GM23338 (cell line): ENCODE measurements around the gene FARP1. TPM values are rescaled to one million over a fixed set of nuclear protein-coding genes. Genes with fewer than 3 reads are reported as not detected.

Experiments
- ATAC-seq: fragments of 200-7000 bp; cut with Tn5 transposase; 3 replicates; pipeline ENCODE4 v1.9.1; 2020
- DNase-seq: peaks from one replicate; pipeline ENCODE4 v3.0.0-alpha.2; 2015; ENCODE audit warnings: low spot score
- H2AFZ ChIP-seq: fragments of 200-600 bp; sonication (generic); 2 replicates; pipeline ENCODE4 v1.8.0; 2016; ENCODE audit warnings: antibody characterized with exemption, mild to moderate bottlenecking, moderate library complexity
- H3F3A ChIP-seq: fragments of 200-600 bp; sonication (generic); replicated peaks from 2 replicates; pipeline ENCODE4 v1.8.0; 2017; ENCODE audit warnings: antibody characterized with exemption, mixed run types, low read depth
- H3K27ac ChIP-seq: fragments of 200-600 bp; sonication (generic); 2 replicates; pipeline ENCODE4 v1.6.1; 2016; ENCODE audit warnings: low read depth
- H3K27me3 ChIP-seq: fragments of 200-600 bp; sonication (generic); 2 replicates; pipeline ENCODE4 v1.8.0; 2016; ENCODE audit warnings: mild to moderate bottlenecking, mixed run types, moderate library complexity; ENCODE audit not compliant: insufficient read depth
- H3K36me3 ChIP-seq: fragments of 200-600 bp; sonication (generic); 2 replicates; pipeline ENCODE4 v1.8.0; 2016; ENCODE audit warnings: mild to moderate bottlenecking; ENCODE audit not compliant: insufficient read depth
- H3K4me1 ChIP-seq: fragments of 200-600 bp; sonication (generic); 2 replicates; pipeline ENCODE4 v1.8.0; 2016; ENCODE audit warnings: mild to moderate bottlenecking, moderate library complexity; ENCODE audit not compliant: insufficient read depth
- H3K4me2 ChIP-seq: fragments of 200-600 bp; sonication (generic); 2 replicates; pipeline ENCODE4 v1.7.1; 2017; ENCODE audit warnings: mixed run types
- H3K4me3 ChIP-seq: fragments of 200-600 bp; sonication (generic); 2 replicates; pipeline ENCODE4 v1.6.1; 2016; ENCODE audit warnings: mixed run types
- H3K79me2 ChIP-seq: fragments of 200-600 bp; sonication (generic); replicated peaks from 2 replicates; pipeline ENCODE4 v1.8.0; 2017; ENCODE audit warnings: mild to moderate bottlenecking; ENCODE audit not compliant: insufficient read depth
- H3K9me2 ChIP-seq: fragments of 200-600 bp; sonication (generic); 2 replicates; pipeline ENCODE4 v1.8.0; 2017; ENCODE audit not compliant: insufficient read depth
- H4K20me1 ChIP-seq: fragments of 200-600 bp; sonication (generic); replicated peaks from 2 replicates; pipeline ENCODE4 v1.8.0; 2017; ENCODE audit warnings: mild to moderate bottlenecking; ENCODE audit not compliant: insufficient read depth
- H3K27ac Mint-ChIP-seq: 2 replicates; pipeline ENCODE4 v1.8.0; 2020; ENCODE audit warnings: inconsistent platforms, mild to moderate bottlenecking, moderate library complexity, mixed read lengths
- H3K27me3 Mint-ChIP-seq: 3 replicates; pipeline ENCODE4 v1.8.0; 2022; ENCODE audit warnings: low read depth, mild to moderate bottlenecking, moderate library complexity, mixed read lengths, inconsistent platforms; ENCODE audit not compliant: insufficient read depth, poor library complexity
- H3K36me3 Mint-ChIP-seq: 3 replicates; pipeline ENCODE4 v1.8.0; 2021; ENCODE audit warnings: low read depth, mild to moderate bottlenecking, inconsistent platforms, moderate library complexity, mixed read lengths
- H3K4me1 Mint-ChIP-seq: 3 replicates; pipeline ENCODE4 v1.8.0; 2020; ENCODE audit warnings: mild to moderate bottlenecking, inconsistent platforms, mixed read lengths
- H3K4me3 Mint-ChIP-seq: 3 replicates; pipeline ENCODE4 v1.8.0; 2021; ENCODE audit warnings: moderate library complexity, mild to moderate bottlenecking, inconsistent platforms, mixed read lengths
- H3K9me3 Mint-ChIP-seq: 3 replicates; pipeline ENCODE4 v1.8.0; 2020; ENCODE audit warnings: moderate library complexity, mild to moderate bottlenecking, inconsistent platforms, mixed read lengths
- CTCF ChIP-seq, 2 experiments: fragments of 200-600 bp in 1 of 2; sonication (generic) in 1 of 2; conservative IDR thresholded peaks; 2 replicates each; pipeline versions ENCODE4 v1.5.1 to v1.6.1; 2016 to 2017; ENCODE audit warnings: antibody characterized with exemption in 2 of 2, low read depth in 2 of 2, mild to moderate bottlenecking in 2 of 2, moderate library complexity in 1 of 2
- ETS1 ChIP-seq: IDR thresholded peaks from 2 replicates; pipeline ENCODE4 v1.6.1; 2016; ENCODE audit warnings: antibody characterized with exemption
- JUNB ChIP-seq: IDR thresholded peaks from one replicate; pipeline ENCODE4 v1.6.1; 2016; ENCODE audit warnings: antibody characterized with exemption; ENCODE audit not compliant: unreplicated experiment
- STAT1 ChIP-seq: IDR thresholded peaks from one replicate; pipeline ENCODE4 v1.6.1; 2016; ENCODE audit warnings: antibody characterized with exemption; ENCODE audit not compliant: unreplicated experiment
- ZNF114 ChIP-seq: fragments of 250-450 bp; sonication (Bioruptor Pico); IDR thresholded peaks from 2 replicates; pipeline ENCODE4 v1.5.0; 2020; ENCODE audit warnings: mild to moderate bottlenecking, moderate library complexity
- ZNF331 ChIP-seq: fragments of 250-450 bp; sonication (Bioruptor Pico); IDR thresholded peaks from 2 replicates; pipeline ENCODE4 v1.5.0; 2020; ENCODE audit warnings: low read depth, mild to moderate bottlenecking, moderate library complexity
- polyA plus RNA-seq: library from polyadenylated mRNA; unstranded; fragments of >200 nt; fragmentation: Nextera tagmentation; extraction: Ambion mirVana; gene quantifications from 2 replicates; pipeline ENCODE4 v1.2.1, GENCODE V29; 2016
- total RNA-seq: library from RNA; depleted of rRNA; stranded (reverse); fragments of >200 nt; shearing (Covaris generic); gene quantifications from 2 replicates; pipeline ENCODE4 v1.2.3, GENCODE V29; 2014
- TF ChIP-seq, protein P1 (sequence below): IDR thresholded peaks from one replicate; pipeline ENCODE4 v1.6.1; 2018; ENCODE audit warnings: antibody characterized with exemption; ENCODE audit not compliant: unreplicated experiment

FARP1 gene
- total and polyA plus RNA-seq, 2 experiments from 2014 or later: 53.6 to 82.5 TPM

DNA sequence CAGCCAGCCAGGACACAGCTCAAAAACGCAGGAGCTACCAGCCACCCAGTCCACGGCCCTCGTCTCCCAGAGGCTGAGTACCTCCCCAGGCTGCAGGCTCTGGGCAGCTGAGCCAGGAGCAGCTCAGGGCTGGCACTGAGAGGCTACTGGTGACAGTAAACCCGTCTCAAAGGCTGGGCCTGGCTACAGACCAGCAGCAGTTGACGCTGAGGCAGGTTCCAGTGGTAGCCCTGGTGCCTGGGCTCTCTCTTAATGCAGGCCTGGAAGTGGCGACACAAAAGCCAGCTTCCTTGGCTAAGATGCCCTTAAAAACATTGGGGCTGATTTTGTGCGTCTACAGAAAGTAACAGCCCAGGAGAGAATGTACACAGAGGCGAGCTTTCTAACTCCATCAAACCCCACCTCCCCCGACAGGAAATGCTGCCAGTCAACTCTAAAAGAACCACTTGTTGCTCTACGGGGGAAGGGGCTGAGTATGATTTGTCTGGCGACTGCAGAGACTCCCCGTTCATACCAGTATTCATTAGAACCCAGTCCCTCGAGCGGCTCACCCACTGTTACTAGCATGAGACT, 307.7 kb downstream of the FARP1 start:
- Histone ChIP-seq H4K20me1 (peaks cover 5% of the 10 kb centered on the region), H3K4me1 (peaks cover 26% of the 10 kb centered on the region), H3K36me3 (peaks cover 17% of the 10 kb centered on the region; the same call in 1 of the 2 replicates), H3K9me2 (no peaks in the 10 kb centered on the region), H3K79me2 (peaks cover 12% of the 10 kb centered on the region; the same call in 1 of the 2 replicates), H3K4me2 (peak overlapping the region; percentile 73), H2AFZ (no peak overlapping the region), H3K4me3 (peak overlapping the region; percentile 16; the same call in 1 of the 2 replicates), H3F3A (peaks cover 7% of the 10 kb centered on the region; the same call in 1 of the 2 replicates), H3K27me3 (no peaks in the 10 kb centered on the region), H3K27ac (peak overlapping the region; percentile 87)
- Mint-ChIP-seq H3K4me1 (peaks cover 37% of the 10 kb centered on the region), H3K9me3 (no peaks in the 10 kb centered on the region; the same call in 2 of the 3 replicates), H3K4me3 (peak overlapping the region; percentile 43; the same call in 2 of the 3 replicates), H3K36me3 (peaks cover 60% of the 10 kb centered on the region), H3K27ac (peak overlapping the region; percentile 62), H3K27me3 (peaks cover 27% of the 10 kb centered on the region)
- DNase-seq (peak; percentile 65), ATAC-seq (peak; percentile 17)
- peak; percentile 23; the same call in 1 of the 2 replicates for TF ChIP-seq ETS1
- TF ChIP-seq CTCF (conservative IDR thresholded peaks at IDR 0.05; ENCODE audit: low read depth in 2 of 2): no peak

- H3F3A ChIP-seq: peaks cover 7% of the 10 kb centered on the region; the same call in 1 of the 2 replicates
- peak overlapping the region; percentile 43; the same call in 1 of the 3 replicates for H3K4me3 Mint-ChIP-seq
These were observed 309.0 kb downstream of the FARP1 start for GRCh38 chr13:98451676-98452470.

More at GRCh38 chr13:98451676-98452470, 309.0 kb downstream of the FARP1 start:
- Histone ChIP-seq H3K36me3 (peaks cover 14% of the 10 kb centered on the region; the same call in 1 of the 2 replicates), H3K27me3 (no peaks in the 10 kb centered on the region), H3K4me3 (no peak overlapping the region), H4K20me1 (peaks cover 5% of the 10 kb centered on the region), H2AFZ (no peak overlapping the region), H3K4me1 (peaks cover 26% of the 10 kb centered on the region), H3K79me2 (peaks cover 12% of the 10 kb centered on the region; the same call in 1 of the 2 replicates), H3K27ac (peak overlapping the region; percentile 87), H3K4me2 (peak overlapping the region; percentile 73), H3K9me2 (no peaks in the 10 kb centered on the region)
- no peak for DNase-seq
- Mint-ChIP-seq H3K27me3 (peaks cover 22% of the 10 kb centered on the region), H3K27ac (peak overlapping the region; percentile 62; the same call in 1 of the 2 replicates), H3K9me3 (no peaks in the 10 kb centered on the region; the same call in 2 of the 3 replicates), H3K36me3 (peaks cover 67% of the 10 kb centered on the region), H3K4me1 (peaks cover 36% of the 10 kb centered on the region)
- no peak for ATAC-seq
- TF ChIP-seq ETS1 (no peak), JUNB (no peak), STAT1 (no peak), ZNF331 (CRISPR knock-in tag) (no peak), ZNF114 (CRISPR knock-in tag) (no peak)
- TF ChIP-seq, protein P1, sequence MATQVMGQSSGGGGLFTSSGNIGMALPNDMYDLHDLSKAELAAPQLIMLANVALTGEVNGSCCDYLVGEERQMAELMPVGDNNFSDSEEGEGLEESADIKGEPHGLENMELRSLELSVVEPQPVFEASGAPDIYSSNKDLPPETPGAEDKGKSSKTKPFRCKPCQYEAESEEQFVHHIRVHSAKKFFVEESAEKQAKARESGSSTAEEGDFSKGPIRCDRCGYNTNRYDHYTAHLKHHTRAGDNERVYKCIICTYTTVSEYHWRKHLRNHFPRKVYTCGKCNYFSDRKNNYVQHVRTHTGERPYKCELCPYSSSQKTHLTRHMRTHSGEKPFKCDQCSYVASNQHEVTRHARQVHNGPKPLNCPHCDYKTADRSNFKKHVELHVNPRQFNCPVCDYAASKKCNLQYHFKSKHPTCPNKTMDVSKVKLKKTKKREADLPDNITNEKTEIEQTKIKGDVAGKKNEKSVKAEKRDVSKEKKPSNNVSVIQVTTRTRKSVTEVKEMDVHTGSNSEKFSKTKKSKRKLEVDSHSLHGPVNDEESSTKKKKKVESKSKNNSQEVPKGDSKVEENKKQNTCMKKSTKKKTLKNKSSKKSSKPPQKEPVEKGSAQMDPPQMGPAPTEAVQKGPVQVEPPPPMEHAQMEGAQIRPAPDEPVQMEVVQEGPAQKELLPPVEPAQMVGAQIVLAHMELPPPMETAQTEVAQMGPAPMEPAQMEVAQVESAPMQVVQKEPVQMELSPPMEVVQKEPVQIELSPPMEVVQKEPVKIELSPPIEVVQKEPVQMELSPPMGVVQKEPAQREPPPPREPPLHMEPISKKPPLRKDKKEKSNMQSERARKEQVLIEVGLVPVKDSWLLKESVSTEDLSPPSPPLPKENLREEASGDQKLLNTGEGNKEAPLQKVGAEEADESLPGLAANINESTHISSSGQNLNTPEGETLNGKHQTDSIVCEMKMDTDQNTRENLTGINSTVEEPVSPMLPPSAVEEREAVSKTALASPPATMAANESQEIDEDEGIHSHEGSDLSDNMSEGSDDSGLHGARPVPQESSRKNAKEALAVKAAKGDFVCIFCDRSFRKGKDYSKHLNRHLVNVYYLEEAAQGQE: no peak
